ENCODE results near the gene VENTX.

- TF ChIP-seq CTCF (IDR thresholded peaks at IDR 0.05 in 4 of 5, conservative IDR thresholded peaks at IDR 0.05 in 1 of 5) (no peak), POLR2A (IDR thresholded peaks at IDR 0.05) (no peak)
Measured at GRCh38 chr10:133215586-133215985, 22.1 kb upstream of the VENTX start.

Measured in gastrocnemius medialis (tissue), 4 donors.